Caki2 (cell line): ENCODE data around the gene LIMK1. TPM values are rescaled to one million over a fixed set of nuclear protein-coding genes. Genes with fewer than 3 reads are reported as not detected.
"Not testable (repeated sequence)": the region's sequence is repeated elsewhere in the genome, so short reads cannot be mapped to it uniquely, and the experiment has no call there.

ENCODE experiments used
- DNase-seq: peaks from one replicate; pipeline ENCODE4 v3.0.0-alpha.2; 2015; ENCODE audit warnings: low read depth
- in situ Hi-C: cut with HindIII; loops from 2 replicates; pipeline ENCODE4 v1.10.0; 2016; ENCODE audit warnings: low sequenced_read_pairs, low pct_unique_long_range_greater_than_20kb, mixed read lengths
- total RNA-seq: library from RNA; depleted of rRNA; stranded (reverse); fragments of >200 nt; shearing (Covaris generic); gene quantifications from 2 replicates; pipeline ENCODE4 v1.2.3, GENCODE V29; 2014; ENCODE audit warnings: low replicate concordance

The LIMK1 gene
- total RNA-seq, 1 experiment from 2014 or later, result 50.7 TPM

- DNase-seq, result peak; percentile 80
- in situ Hi-C loops, result no loop called here
Observed at GRCh38 chr7:74101061-74101681, 17.6 kb downstream of the LIMK1 start.

GRCh38 chr7:74103219-74103772, 19.7 kb downstream of the LIMK1 start:
- no peak for DNase-seq
- in situ Hi-C loops, result no loop called here

GRCh38 chr7:74104702-74105101, 21.1 kb downstream of the LIMK1 start:
- peak; percentile 78 for DNase-seq
- in situ Hi-C loops, result no loop called here

- in situ Hi-C loops, result no loop called here
- DNase-seq, result no peak
Observed at GRCh38 chr7:74105992-74106391, 22.4 kb downstream of the LIMK1 start.

GRCh38 chr7:74106846-74107245, 23.2 kb downstream of the LIMK1 start:
- DNase-seq, result no peak
- in situ Hi-C loops, result no loop called here

- in situ Hi-C loops, result no loop called here
- no peak for DNase-seq
Observed at GRCh38 chr7:74115326-74115725, 31.7 kb downstream of the LIMK1 start.

- in situ Hi-C loops, result no loop called here
Observed at GRCh38 chr7:74116356-74116755, 32.8 kb downstream of the LIMK1 start.

GRCh38 chr7:74119831-74120230, 36.2 kb downstream of the LIMK1 start:
- no peak for DNase-seq
- in situ Hi-C loops, result no loop called here

More at GRCh38 chr7:74116356-74116755, 32.8 kb downstream of the LIMK1 start:
- no peak for DNase-seq

- DNase-seq, result no peak
- in situ Hi-C loops, result no loop called here
Observed at GRCh38 chr7:74121401-74122249, 38.0 kb downstream of the LIMK1 start.

- DNase-seq, in situ Hi-C loops: not testable (repeated sequence)
Observed at GRCh38 chr7:74123892-74124291, 40.3 kb downstream of the LIMK1 start.

GRCh38 chr7:74126220-74126880, 42.7 kb downstream of the LIMK1 start:
- in situ Hi-C loops, result no loop called here

GRCh38 chr7:74129887-74130286, 46.3 kb downstream of the LIMK1 start:
- no peak for DNase-seq

More at GRCh38 chr7:74126220-74126880, 42.7 kb downstream of the LIMK1 start:
- no peak for DNase-seq

GRCh38 chr7:74130518-74130917, 46.9 kb downstream of the LIMK1 start:
- in situ Hi-C loops, result no loop called here
- DNase-seq, result no peak

More at GRCh38 chr7:74129887-74130286, 46.3 kb downstream of the LIMK1 start:
- in situ Hi-C loops, result no loop called here

- DNase-seq, result no peak
- in situ Hi-C loops, result no loop called here
Observed at GRCh38 chr7:74134117-74134620, 50.6 kb downstream of the LIMK1 start.

GRCh38 chr7:74138334-74138867, 54.8 kb downstream of the LIMK1 start:
- DNase-seq, result no peak
- in situ Hi-C loops, result no loop called here

- no peak for DNase-seq
- in situ Hi-C loops, result no loop called here
Observed at GRCh38 chr7:74138945-74139843, 55.6 kb downstream of the LIMK1 start.

- in situ Hi-C loops, result no loop called here
- DNase-seq, result no peak
Observed at GRCh38 chr7:74141705-74142104, 58.1 kb downstream of the LIMK1 start.
